ENCODE measurements around the gene NAGLU. TPM values are rescaled to one million over a fixed set of nuclear protein-coding genes. Genes with fewer than 3 reads are reported as not detected.

The NAGLU gene
- total RNA-seq, 3 donors from 2014 or later, result 28.9 to 51.8 (median 35.6) TPM

- DNase-seq, result peak in 2 of 3 donors; percentile 63 to 68
- H3K4me1 ChIP-seq (ENCODE audit: low read depth), result peaks cover 22% of the 10 kb centered on the region
- TF ChIP-seq CTCF (IDR thresholded peaks at IDR 0.05), result no peak
- intact Hi-C loops (cut with DNase I, micrococcal nuclease), result no loop called here
- no peaks in the 10 kb centered on the region for H3K36me3 ChIP-seq (ENCODE audit: low read depth)
- H3K4me3 ChIP-seq, result no peak overlapping the region
- H3K9me3 ChIP-seq, result no peaks in the 10 kb centered on the region
- peak; percentile 73 for ATAC-seq
Observed at GRCh38 chr17:42526031-42526444, 10.0 kb upstream of the NAGLU start.

- Histone ChIP-seq H3K9me3 (no peaks in the 10 kb centered on the region), H3K4me1 (ENCODE audit: low read depth) (peaks cover 17% of the 10 kb centered on the region), H3K36me3 (ENCODE audit: low read depth) (no peaks in the 10 kb centered on the region), H3K4me3 (no peak overlapping the region)
- DNase-seq (peak in 1 of 3 donors; percentile 20), ATAC-seq (no peak)
- intact Hi-C loops (cut with DNase I, micrococcal nuclease), result no loop called here
- TF ChIP-seq CTCF (IDR thresholded peaks at IDR 0.05), result no peak
Observed at GRCh38 chr17:42527932-42528331, 8.1 kb upstream of the NAGLU start.

- Histone ChIP-seq H3K4me3 (no peak overlapping the region), H3K4me1 (ENCODE audit: low read depth) (peaks cover 17% of the 10 kb centered on the region), H3K36me3 (ENCODE audit: low read depth) (no peaks in the 10 kb centered on the region), H3K9me3 (no peaks in the 10 kb centered on the region)
- DNase-seq, result no peak
- intact Hi-C loops (cut with DNase I, micrococcal nuclease), result no loop called here
- TF ChIP-seq CTCF (IDR thresholded peaks at IDR 0.05), result no peak
- ATAC-seq, result no peak
Observed at GRCh38 chr17:42529061-42529460, 7.0 kb upstream of the NAGLU start.

- no peak for TF ChIP-seq CTCF (IDR thresholded peaks at IDR 0.05)
- peak in 1 of 3 donors; percentile 36 for DNase-seq
- peaks cover 21% of the 10 kb centered on the region for H3K4me1 ChIP-seq (ENCODE audit: low read depth)
Observed at GRCh38 chr17:42530952-42531454, 5.0 kb upstream of the NAGLU start.

GRCh38 chr17:42531455-42532354 is 4.3 kb upstream of the NAGLU start:
- ATAC-seq (peak; percentile 59), DNase-seq (peak; percentile 76 to 84 (median 83))
- H3K4me3 ChIP-seq, result no peak overlapping the region
- H3K9me3 ChIP-seq, result no peaks in the 10 kb centered on the region
- H3K36me3 ChIP-seq (ENCODE audit: low read depth), result no peaks in the 10 kb centered on the region
- peaks cover 21% of the 10 kb centered on the region for H3K4me1 ChIP-seq (ENCODE audit: low read depth)
- intact Hi-C loops (cut with DNase I, micrococcal nuclease), result no loop called here
- peak; percentile 31 for TF ChIP-seq CTCF (IDR thresholded peaks at IDR 0.05)

More at GRCh38 chr17:42530952-42531454, 5.0 kb upstream of the NAGLU start:
- no peak for ATAC-seq
- Histone ChIP-seq H3K9me3 (no peaks in the 10 kb centered on the region), H3K36me3 (ENCODE audit: low read depth) (no peaks in the 10 kb centered on the region), H3K4me3 (no peak overlapping the region)
- intact Hi-C loops (cut with DNase I, micrococcal nuclease), result no loop called here

Measured in mucosa of descending colon (tissue), 3 donors.